HG03575 (cell line): ENCODE data around the gene NPHP4.

Source experiments
- ATAC-seq: cut with Tn5 transposase; IDR thresholded peaks from one replicate; pipeline ENCODE4 v1.9.1; 2021; ENCODE audit not compliant: unreplicated experiment, insufficient number of reproducible peaks, low FRiP score; ENCODE audit errors: extremely low read depth

The NPHP4 gene

GRCh38 chr1:5878971-5879370 lies 113.3 kb downstream of the NPHP4 start:
- ATAC-seq, result no peak

DNA sequence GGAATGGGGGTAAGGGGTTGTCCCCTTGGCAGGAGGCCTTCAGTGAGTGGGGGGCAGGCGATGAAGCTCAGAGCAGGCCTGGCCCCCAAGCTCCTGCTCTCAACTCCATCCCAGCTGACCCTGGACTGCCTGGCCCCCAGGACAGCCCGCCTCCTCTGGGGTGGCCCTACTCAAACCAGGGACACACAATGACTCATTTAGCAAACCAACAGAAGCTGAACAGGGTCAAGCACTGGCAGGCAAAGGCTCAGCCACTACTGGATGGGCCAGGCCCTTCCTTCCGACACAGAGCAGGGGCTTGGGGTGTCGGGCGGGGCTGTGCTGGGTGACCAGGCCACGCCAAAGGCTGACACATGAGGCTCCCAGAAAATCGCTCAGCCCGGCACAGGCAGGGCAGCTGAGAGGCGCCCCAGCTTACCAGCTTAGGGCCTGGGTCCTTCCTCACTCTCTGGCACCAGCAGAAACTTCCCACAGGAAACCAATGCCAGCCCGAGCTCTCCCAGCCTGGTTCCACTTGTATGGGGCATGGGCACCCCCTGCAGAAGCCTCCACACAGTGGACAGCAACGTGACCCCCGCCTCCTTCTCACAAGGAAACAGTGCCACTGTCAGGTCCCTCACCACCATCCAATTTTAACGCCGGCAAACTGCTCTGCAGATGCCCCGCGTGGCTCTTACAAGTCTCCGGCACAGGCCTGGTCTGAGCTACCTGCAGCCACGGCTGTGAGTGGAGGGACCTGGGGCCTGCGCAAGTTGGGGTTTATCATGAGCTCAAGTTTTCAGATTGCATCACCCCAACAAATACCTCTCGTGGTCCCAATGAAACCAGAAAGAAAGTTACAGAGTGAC lies 114.3 kb downstream of the NPHP4 start:
- no peak for ATAC-seq

GRCh38 chr1:5877001-5877400 lies 115.2 kb downstream of the NPHP4 start:
- ATAC-seq, result no peak

DNA sequence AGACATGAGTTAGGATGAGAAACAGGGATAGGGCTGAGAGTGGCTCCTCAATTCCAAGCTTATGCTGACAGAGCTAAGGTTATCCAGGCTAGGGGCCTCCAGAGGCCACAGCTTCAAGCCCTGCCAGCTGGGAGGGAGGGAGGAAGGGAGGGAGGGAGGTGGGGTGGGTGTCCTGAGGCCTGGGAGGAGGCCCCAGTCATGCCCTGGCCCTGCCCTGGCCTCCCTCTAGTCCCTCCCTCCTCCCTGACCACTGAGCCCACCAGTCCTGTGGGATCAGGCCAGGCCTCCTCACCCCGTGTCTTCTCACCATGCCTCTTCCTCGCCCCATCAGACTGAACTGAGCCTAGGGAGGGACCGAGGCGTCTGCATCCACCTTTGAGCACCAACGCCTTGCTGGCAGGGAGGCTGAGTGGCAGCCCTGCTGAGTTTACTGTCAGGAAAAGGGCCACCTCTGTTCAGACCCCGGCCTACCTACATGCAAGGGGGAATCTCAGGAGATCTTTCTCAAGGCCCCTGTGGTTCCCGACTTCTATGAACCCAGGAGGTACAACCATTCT lies 116.1 kb downstream of the NPHP4 start:
- ATAC-seq, result no peak

- ATAC-seq, result no peak
These were observed 116.8 kb downstream of the NPHP4 start for GRCh38 chr1:5875345-5875910.

- ATAC-seq, result no peak
These were observed 117.7 kb downstream of the NPHP4 start for GRCh38 chr1:5874416-5875110.

DNA sequence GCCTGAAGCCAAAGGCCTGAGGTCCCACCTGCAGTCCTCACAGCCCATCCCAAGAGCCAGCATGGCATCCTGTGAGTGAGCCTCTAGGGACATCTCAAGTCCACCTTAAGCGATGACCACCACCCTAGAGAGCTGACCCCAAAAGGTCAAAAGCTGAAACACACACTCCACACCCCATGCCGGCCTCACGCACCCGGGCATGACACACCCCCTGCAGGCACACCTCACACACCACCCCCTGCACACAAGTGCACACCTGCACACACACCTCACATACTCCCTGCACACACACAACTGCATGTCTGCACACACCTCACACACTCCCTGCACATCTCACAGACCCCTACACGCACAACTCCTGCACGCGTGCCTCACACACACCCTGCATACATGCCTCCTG lies 118.7 kb downstream of the NPHP4 start:
- ATAC-seq, result no peak

GRCh38 chr1:5872886-5873285 lies 119.3 kb downstream of the NPHP4 start:
- no peak for ATAC-seq

DNA sequence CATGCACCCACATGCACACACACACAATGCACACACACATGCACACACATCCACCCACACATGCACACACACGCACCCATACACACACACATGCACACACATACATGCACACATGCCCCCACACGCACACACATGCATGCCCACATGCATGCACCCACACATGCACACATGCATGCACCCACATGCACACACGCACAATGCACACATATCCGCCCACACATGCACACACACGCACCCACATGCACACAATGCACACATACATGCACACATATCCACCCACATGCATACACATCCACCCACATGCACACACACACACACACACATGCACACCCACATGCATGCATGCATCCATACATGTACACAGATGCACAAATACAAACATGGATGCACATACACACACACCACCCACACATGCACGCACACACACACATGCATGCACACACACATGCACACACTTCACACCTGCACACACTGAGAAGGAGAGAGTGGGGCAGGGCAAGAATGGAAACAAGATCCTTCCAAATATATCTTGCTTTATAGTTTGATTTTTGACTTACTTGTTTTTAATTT lies 123.2 kb downstream of the NPHP4 start:
- no peak for ATAC-seq

DNA sequence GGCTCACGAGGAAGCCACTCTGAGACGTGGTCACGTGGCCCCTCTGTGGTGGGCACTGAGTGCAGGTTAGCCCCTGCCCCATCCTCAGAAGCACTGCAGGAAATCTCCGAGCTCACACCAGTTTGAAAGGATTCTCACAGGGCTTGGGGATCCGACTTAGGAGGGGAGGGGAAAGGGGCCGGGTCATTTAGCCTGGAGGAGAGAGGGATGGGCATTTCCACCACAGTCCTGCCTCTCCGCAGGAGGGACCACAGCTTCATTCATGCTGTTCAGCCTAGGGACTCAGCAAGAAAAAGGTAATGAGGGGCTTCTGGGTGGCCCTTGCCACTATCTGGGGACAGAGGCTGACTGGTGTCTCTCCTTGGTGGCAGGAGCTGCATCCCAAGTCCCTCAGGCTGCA lies 126.5 kb downstream of the NPHP4 start:
- ATAC-seq, result no peak

GRCh38 chr1:5865056-5865455 lies 127.2 kb downstream of the NPHP4 start:
- ATAC-seq, result no peak

- no peak for ATAC-seq
These were observed 128.0 kb downstream of the NPHP4 start for GRCh38 chr1:5864256-5864655.

- no peak for ATAC-seq
These were observed 129.0 kb downstream of the NPHP4 start for GRCh38 chr1:5863238-5863637.

- ATAC-seq, result no peak
These were observed 130.1 kb downstream of the NPHP4 start for GRCh38 chr1:5861871-5862825.

DNA sequence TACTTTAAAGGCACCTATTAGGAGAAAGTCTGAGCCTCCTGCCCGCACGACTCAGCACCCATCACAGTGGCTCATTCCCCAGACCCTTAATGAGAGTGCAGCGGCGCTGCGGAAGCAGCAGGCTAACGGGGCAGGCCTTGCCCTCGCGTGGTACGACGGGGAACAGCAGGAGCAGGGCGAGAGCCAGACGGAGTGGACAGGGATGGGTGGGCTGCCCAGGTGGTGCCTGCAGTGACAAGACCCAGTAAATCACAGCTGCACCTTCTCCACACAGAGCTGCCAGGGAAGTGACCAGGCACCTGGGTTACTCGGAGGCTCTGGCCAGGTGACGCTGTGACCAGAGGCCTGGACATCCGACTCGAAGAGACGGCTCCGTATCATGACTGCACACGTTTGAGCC lies 131.9 kb downstream of the NPHP4 start:
- ATAC-seq, result no peak

GRCh38 chr1:5859766-5860165 lies 132.5 kb downstream of the NPHP4 start:
- ATAC-seq, result no peak

GRCh38 chr1:5858844-5859407 lies 133.3 kb downstream of the NPHP4 start:
- ATAC-seq, result no peak

GRCh38 chr1:5858246-5858645 lies 134.0 kb downstream of the NPHP4 start:
- ATAC-seq, result no peak
